Transverse colon (tissue), 4 donors: Measurements from ENCODE around the gene PRDM5. TPM values are rescaled to one million over a fixed set of nuclear protein-coding genes. Genes with fewer than 3 reads are reported as not detected.

Experiments used
- DNase-seq: peaks from one replicate; pipeline ENCODE4 v3.0.0-alpha.2; 2019
- H3K27ac ChIP-seq, 4 donors: fragments of 200-600 bp; sonication (generic); 2 replicates each; pipeline ENCODE4 v1.5.1; 2016 to 2018; ENCODE audit warnings: inconsistent platforms in 4 of 4
- H3K27me3 ChIP-seq: fragments of 200-600 bp; sonication (generic); 2 replicates; pipeline ENCODE4 v1.5.1; 2017; ENCODE audit warnings: inconsistent platforms
- H3K36me3 ChIP-seq, 4 donors: fragments of 200-600 bp; sonication (generic); 2 replicates each; pipeline ENCODE4 v1.5.1; 2017 to 2019; ENCODE audit warnings: inconsistent platforms in 4 of 4
- H3K4me1 ChIP-seq, 4 donors: fragments of 200-600 bp; sonication (generic); 2 replicates each; pipeline ENCODE4 v1.5.1; 2017 to 2020; ENCODE audit warnings: inconsistent platforms in 4 of 4
- H3K4me3 ChIP-seq, 4 donors: fragments of 200-600 bp; sonication (generic); 1 replicate in 1 of 4; 2 replicates in 3 of 4; pipeline versions ENCODE4 v1.5.1 to v1.6.1; 2017 to 2019; ENCODE audit warnings: inconsistent platforms in 4 of 4
- H3K9me3 ChIP-seq, 2 donors: fragments of 200-600 bp; sonication (generic); 2 replicates each; pipeline ENCODE4 v1.5.1; 2017 to 2019; ENCODE audit warnings: inconsistent platforms in 2 of 2
- EP300 ChIP-seq: sonication (generic); formaldehyde crosslinking; IDR thresholded peaks from one replicate; pipeline ENCODE4 v1.6.1; 2017; ENCODE audit warnings: antibody characterized with exemption, low read depth
- POLR2A ChIP-seq: fragments of 450-650 bp; IDR thresholded peaks from one replicate; pipeline ENCODE4 v1.6.1; 2016; ENCODE audit warnings: antibody characterized with exemption, mild to moderate bottlenecking, moderate library complexity
- POLR2AphosphoS5 ChIP-seq, 3 donors: sonication (generic); formaldehyde crosslinking; IDR thresholded peaks; one replicate each; pipeline ENCODE4 v1.6.1; 2016; ENCODE audit warnings: antibody characterized with exemption in 3 of 3
- WGBS, 2 donors: methylation state at CpG; one replicate each; pipeline ENCODE4 v1.1.5; 2018; ENCODE audit warnings: low coverage in 1 of 2; 5-methylcytosine and 5-hydroxymethylcytosine counted together
- in situ Hi-C, 4 donors: fragments of 200-750 bp; cut with MboI; loops; one replicate each; pipeline versions ENCODE4 v1.15.0 to v1.15.1; 2017; ENCODE audit warnings: low sequenced_read_pairs in 3 of 4, low pct_ligation_motif_present in 1 of 4, low pct_unique_long_range_greater_than_20kb in 1 of 4
- intact Hi-C: fragments of 100-400 bp; cut with DNase I; formaldehyde crosslinking; loops from one replicate; pipeline ENCODE4 v1.15.1; 2023; ENCODE audit warnings: low total_unique reads
- total RNA-seq, 4 donors: library from RNA; depleted of rRNA; stranded (reverse); fragments of >200 nt; gene quantifications; one replicate each; pipeline ENCODE4 v1.1.0, GENCODE V29; 2016
- TF ChIP-seq, protein P1 (sequence below), 5 experiments: fragments of 200-600 bp in 3 of 5; fragments of 450-650 bp in 2 of 5; sonication (generic) in 3 of 5; IDR thresholded peaks; 1 replicate in 2 of 5; 2 replicates in 3 of 5; pipeline ENCODE4 v1.5.1; 2016 to 2017; ENCODE audit warnings: antibody characterized with exemption in 5 of 5, inconsistent platforms in 3 of 5, mild to moderate bottlenecking in 2 of 5, moderate library complexity in 1 of 5

Gene PRDM5
- total RNA-seq, 4 donors from 2014 or later: 3.8 to 7.9 (median 6.9) TPM

DNA sequence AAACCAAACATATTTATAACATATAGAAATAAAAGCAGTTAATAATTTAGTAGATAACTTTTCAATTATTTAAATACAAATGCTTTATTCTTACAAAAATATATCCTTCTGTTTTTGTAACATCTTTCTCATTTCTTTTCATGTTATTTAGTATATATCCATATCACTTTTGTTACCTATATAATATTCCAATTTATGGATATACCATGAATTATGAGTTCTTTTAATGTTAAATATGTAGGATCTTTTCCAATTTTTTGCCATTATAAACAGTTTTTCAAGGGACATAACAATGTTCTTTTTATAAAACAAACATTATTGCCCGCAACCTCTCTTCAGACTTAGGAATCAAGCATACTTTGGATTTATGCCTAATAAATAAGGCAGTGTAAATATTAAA, 151.6 kb downstream of the PRDM5 start:
- WGBS, 2 donors: 92 to 98% methylated on average over 1 of the region's 1 CpG

DNA sequence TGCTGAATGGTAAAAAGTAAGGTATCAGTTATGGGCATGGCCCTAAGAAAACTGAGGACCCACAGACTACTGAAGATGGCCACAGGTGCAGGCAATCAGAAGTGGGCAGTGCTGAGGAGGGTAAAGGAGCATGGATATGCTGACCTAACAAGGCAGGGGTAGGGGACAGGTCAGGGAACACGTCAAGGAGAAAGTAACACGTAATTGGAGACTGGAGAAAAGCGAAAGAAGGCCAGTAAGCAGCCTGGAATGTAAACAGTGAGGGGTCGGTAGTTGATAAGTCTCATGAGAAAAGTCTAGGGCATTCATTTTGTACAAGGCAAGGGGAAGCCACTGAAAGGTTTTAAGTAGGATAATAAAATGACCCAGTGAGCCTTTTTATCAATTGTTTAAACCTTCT, 153.3 kb downstream of the PRDM5 start:
- no peak overlapping the region for H3K4me3 ChIP-seq
- H3K9me3 ChIP-seq: no peaks in the 10 kb centered on the region
- DNase-seq: no peak
- no peak overlapping the region for H3K27ac ChIP-seq
- intact Hi-C loops: no loop called here
- H3K36me3 ChIP-seq: no peaks in the 10 kb centered on the region
- H3K27me3 ChIP-seq: no peaks in the 10 kb centered on the region
- TF ChIP-seq, protein P1, sequence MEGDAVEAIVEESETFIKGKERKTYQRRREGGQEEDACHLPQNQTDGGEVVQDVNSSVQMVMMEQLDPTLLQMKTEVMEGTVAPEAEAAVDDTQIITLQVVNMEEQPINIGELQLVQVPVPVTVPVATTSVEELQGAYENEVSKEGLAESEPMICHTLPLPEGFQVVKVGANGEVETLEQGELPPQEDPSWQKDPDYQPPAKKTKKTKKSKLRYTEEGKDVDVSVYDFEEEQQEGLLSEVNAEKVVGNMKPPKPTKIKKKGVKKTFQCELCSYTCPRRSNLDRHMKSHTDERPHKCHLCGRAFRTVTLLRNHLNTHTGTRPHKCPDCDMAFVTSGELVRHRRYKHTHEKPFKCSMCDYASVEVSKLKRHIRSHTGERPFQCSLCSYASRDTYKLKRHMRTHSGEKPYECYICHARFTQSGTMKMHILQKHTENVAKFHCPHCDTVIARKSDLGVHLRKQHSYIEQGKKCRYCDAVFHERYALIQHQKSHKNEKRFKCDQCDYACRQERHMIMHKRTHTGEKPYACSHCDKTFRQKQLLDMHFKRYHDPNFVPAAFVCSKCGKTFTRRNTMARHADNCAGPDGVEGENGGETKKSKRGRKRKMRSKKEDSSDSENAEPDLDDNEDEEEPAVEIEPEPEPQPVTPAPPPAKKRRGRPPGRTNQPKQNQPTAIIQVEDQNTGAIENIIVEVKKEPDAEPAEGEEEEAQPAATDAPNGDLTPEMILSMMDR (IDR thresholded peaks at IDR 0.05): no peak
- TF ChIP-seq EP300 (no peak), POLR2AphosphoS5 (IDR thresholded peaks at IDR 0.05) (no peak), POLR2A (no peak)
- H3K4me1 ChIP-seq: peaks cover 0 to 10% (median 0%) of the 10 kb centered on the region in 4 donors
- 8 to 64% methylated on average over 4 of the region's 4 CpGs for WGBS, 2 donors
- in situ Hi-C loops: no loop called here

More for the DNA sequence above, 151.6 kb downstream of the PRDM5 start:
- Histone ChIP-seq H3K27ac (no peak overlapping the region), H3K36me3 (no peaks in the 10 kb centered on the region), H3K27me3 (no peaks in the 10 kb centered on the region), H3K4me3 (no peak overlapping the region), H3K9me3 (no peaks in the 10 kb centered on the region), H3K4me1 (no peaks in the 10 kb centered on the region)
- in situ Hi-C loops (no loop called here), intact Hi-C loops (no loop called here)
- DNase-seq: no peak
- TF ChIP-seq, protein P1 (IDR thresholded peaks at IDR 0.05): no peak
- TF ChIP-seq POLR2AphosphoS5 (IDR thresholded peaks at IDR 0.05) (no peak), EP300 (no peak), POLR2A (no peak)

DNA sequence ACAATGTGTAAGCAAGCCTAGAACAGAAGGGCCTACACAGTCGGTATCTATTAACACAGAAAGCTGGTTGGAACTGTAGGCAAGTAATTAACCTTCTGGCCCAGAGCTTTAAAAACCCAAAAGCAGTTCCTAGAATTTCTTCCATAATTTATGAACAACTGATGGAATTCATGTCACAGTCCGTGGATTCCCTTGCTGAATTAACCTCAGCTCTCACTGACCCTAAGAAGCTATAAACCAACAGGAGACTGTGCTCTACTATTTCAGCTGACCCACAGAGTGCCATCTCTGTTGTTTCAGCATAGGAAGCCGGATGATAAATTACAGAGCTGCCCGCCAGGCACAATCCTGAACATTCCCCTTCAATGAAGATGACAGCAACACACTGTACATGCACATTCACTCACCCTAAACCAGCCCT, 157.3 kb downstream of the PRDM5 start:
- Histone ChIP-seq H3K27ac (no peak overlapping the region), H3K4me1 (peaks cover 0 to 15% (median 0%) of the 10 kb centered on the region in 4 donors), H3K4me3 (no peak overlapping the region), H3K27me3 (no peaks in the 10 kb centered on the region), H3K9me3 (no peaks in the 10 kb centered on the region), H3K36me3 (no peaks in the 10 kb centered on the region)
- TF ChIP-seq POLR2AphosphoS5 (IDR thresholded peaks at IDR 0.05): no peak
- TF ChIP-seq EP300: no peak
- TF ChIP-seq POLR2A: no peak
- TF ChIP-seq, protein P1 (IDR thresholded peaks at IDR 0.05): no peak
- intact Hi-C loops: no loop called here
- DNase-seq: no peak
- WGBS, 2 donors: 70 to 86% methylated on average over 3 to 4 of the region's 4 CpGs
- in situ Hi-C loops: no loop called here

DNA sequence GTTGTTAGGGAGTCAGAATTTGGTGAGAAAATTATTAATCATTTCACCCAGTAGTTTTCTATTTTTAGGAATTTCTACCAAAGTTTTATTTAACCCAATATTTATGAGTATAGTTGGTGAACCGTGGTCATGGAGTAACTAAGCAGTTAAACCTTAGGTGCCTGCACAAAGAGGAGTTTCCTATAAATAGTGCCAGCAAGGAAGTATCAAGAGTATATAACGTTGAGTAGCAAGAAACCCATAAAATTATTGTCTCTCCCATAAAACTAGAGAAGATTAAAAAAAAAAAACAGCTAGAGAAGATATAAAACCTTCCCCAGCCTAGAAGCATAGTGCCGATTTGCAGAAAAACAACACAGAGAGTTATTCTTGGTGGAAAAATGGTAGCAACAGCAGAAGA, 158.9 kb downstream of the PRDM5 start:
- H3K9me3 ChIP-seq: no peaks in the 10 kb centered on the region
- in situ Hi-C loops (no loop called here), intact Hi-C loops (no loop called here)
- WGBS, 2 donors: 27 to 34% methylated on average over 3 of the region's 3 CpGs
- no peak overlapping the region for H3K27ac ChIP-seq
- no peak overlapping the region for H3K4me3 ChIP-seq
- TF ChIP-seq, protein P1 (IDR thresholded peaks at IDR 0.05): no peak
- TF ChIP-seq EP300 (no peak), POLR2A (no peak), POLR2AphosphoS5 (IDR thresholded peaks at IDR 0.05) (no peak)
- no peak for DNase-seq
- H3K36me3 ChIP-seq: no peaks in the 10 kb centered on the region
- H3K4me1 ChIP-seq: peaks cover 0 to 15% (median 0%) of the 10 kb centered on the region in 4 donors
- no peaks in the 10 kb centered on the region for H3K27me3 ChIP-seq
